Measurements from ENCODE around the gene CABP1.
"Not testable (repeated sequence)": the region's sequence is repeated elsewhere in the genome, so short reads cannot be mapped to it uniquely, and the experiment has no call there.

CABP1 gene

DNA sequence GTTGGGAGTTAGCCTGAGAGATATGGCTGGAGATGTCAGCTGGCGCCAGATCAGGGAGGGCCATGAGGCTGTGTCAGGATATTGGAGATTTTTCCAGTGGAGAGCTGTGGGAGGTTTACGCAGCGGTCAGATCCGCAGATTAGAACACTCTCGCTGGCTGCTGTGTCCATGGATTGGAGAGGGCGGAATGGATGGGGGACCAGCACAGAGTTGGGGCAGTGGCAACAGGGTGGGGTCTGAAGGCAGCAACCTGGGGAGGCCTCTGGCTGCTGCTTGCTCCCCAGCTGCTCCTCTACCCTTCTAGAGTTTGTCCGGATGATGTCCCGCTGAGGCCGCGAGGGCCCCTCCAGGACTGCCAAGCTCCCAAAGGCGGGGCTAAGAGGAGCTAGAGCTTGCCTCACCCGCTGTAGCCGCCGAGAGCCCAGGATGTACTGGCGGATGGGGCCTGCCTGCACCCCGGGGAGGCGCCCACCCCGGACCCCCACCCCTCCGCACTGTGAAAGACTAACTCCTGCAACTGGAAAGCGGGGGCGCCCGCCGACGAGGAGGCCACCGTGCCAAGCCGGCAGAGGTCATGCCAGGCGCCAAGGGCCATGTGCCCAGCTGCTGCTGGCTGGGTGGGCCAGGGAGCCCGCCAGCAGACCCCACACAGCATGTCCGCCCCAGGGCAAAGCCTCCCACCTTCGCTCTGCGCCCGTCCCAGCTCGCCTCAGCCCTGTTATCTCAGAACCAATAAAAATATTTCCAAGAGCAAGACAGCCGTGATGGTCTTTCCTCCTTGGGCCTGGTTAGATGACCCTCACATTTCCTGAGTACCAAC is 26.4 kb downstream of the CABP1 start:
- no peak for DNase-seq (ENCODE audit: low read depth in 2 of 2)

- no peak for DNase-seq (ENCODE audit: low read depth in 2 of 2)
These were observed 27.9 kb downstream of the CABP1 start for GRCh38 chr12:120668091-120668867.

GRCh38 chr12:120668868-120669840 is 28.7 kb downstream of the CABP1 start:
- DNase-seq (ENCODE audit: low read depth in 2 of 2) = no peak

GRCh38 chr12:120670237-120670636 is 29.8 kb downstream of the CABP1 start:
- not testable (repeated sequence) for DNase-seq (ENCODE audit: low read depth in 2 of 2)

DNA sequence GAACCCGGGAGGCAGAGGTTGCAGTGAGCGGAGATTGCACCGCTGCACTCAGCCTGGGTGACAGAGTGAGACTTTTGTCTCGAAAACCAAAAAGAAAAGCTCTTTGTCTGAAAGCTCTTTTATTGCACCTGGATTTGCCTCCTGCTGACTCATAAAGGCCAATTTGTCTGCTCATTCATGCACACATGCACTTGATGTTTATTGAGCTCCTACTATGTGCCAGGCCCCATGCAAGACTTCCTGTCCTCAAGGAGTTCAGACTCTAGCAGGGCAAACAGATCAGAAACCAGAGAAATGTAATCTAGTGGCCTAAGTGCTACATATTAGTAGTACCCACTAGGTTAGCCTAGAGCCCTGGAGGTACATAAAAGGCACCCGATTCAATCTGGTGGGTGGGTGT is 30.2 kb downstream of the CABP1 start:
- DNase-seq (ENCODE audit: low read depth in 2 of 2) = no peak

DNA sequence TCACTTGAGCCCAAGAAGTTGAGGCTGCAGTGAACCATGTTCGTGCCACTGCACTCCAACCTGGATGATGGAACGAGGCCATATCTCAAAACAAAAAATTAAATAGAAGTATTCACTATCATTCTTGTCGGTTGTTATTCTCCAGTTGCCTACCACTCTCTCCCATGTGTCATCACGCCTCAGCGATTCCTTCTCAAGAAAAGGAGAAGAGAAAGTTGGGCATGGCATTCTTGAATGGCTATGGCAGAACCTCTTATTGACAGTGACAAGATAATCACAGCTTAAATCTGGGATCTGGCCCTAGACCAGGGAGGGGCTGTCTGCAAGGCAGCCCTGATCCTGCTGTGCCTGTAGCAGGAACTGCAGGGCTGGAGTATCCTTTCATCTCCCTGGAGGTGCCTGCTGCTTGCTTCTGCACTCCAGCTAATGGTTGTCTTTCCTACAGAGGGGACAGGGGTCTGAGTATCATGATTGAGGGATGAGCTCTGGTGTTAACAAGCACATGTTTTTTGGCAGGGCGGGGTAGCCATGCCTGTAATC is 33.7 kb downstream of the CABP1 start:
- DNase-seq (ENCODE audit: low read depth in 2 of 2) = no peak

GRCh38 chr12:120677765-120678473 is 37.5 kb downstream of the CABP1 start:
- no peak for DNase-seq (ENCODE audit: low read depth in 2 of 2)

DNA sequence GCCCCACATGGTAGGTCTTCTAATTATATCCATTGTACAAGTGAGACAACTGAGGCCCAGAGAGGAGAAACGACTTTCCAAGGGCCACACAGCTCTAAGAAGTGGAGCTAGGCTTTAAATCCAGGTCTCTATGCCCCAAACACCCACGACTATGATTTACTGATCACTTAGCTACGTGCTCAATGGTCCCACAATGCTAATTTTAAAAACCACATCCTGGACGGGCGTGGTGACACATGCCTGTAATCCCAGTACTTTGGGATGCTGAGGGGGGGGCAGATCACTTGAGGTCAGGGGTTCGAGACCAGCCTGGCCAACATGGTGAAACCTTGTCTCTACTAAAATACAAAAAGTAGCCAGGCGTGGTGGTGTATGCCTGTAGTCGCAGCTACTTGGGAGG is 38.1 kb downstream of the CABP1 start:
- DNase-seq (ENCODE audit: low read depth in 2 of 2) = no peak

DNA sequence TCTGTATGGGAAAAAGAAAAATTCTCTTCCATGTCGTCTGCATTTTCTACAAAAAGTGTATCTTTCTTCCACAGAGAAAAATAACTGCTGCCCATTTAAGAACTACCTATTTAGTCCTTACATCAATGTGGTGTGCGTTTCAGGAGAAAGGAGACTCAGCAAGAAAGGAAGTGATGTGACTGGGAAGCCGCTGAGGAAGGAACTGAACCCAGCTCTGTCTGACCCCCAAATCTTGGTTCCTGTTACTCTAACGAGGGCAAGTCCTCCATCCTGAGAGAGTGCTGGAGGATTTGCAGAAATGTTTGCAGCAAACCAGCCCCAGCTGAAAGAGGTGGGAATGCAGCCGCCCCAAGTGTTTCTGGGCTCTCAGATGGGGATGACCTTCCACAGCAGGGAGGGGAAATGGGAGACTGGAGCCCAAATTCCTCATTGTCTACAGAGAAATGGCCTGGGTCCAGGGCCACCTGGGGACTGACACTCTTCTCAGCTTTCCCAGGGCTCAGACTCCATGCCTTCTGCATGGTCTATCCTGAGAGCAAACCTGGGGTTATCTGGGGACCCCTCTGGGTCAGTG is 39.8 kb downstream of the CABP1 start:
- no peak for DNase-seq (ENCODE audit: low read depth in 2 of 2)

- no peak for DNase-seq (ENCODE audit: low read depth in 2 of 2)
These were observed 44.1 kb downstream of the CABP1 start for GRCh38 chr12:120684523-120684932.

GRCh38 chr12:120685522-120685921 is 45.1 kb downstream of the CABP1 start:
- no peak for DNase-seq (ENCODE audit: low read depth in 2 of 2)

- peak; percentile 95 to 98 for DNase-seq (ENCODE audit: low read depth in 2 of 2)
These were observed 45.8 kb downstream of the CABP1 start for GRCh38 chr12:120686151-120686689.

DNA sequence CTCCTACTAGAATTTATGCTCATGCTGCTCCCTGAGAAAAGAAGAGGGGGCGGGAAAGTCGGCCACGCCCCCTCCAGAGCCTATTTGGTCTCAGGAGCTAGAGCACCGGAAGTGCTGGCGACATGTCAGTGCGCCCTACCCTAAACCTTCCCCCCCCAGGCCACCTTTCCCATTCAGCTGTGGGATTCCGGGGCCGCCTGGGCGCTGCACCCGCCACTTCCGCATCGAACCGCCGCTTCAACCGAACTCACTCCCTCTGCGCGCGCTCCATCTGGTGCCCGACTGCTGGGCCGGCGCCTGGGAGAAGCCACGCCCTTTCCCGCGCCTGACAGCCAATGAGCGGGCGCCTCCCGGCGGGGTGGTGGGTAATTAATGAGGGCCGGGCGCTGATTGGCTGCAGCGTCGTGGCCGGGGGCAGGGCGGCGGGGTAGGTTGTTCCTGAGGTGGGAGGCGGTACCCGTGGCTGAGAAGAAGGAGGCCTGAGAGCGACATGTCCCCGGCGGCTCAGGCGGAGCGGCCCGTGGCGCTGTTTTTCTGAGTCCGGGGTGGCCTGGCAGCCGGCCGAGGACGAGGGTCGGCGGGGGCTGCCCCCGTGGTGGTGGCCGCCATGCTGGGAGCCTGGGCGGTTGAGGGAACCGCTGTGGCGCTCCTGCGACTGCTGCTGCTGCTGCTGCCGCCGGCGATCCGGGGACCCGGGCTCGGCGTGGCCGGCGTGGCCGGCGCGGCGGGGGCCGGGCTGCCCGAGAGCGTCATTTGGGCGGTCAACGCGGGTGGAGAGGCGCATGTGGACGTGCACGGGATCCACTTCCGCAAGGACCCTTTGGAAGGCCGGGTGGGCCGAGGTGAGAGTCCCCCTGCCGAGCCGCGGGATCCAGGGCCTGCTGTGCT is 46.5 kb downstream of the CABP1 start, which contains the start of gene MLEC:
TSS of gene MLEC (plus strand) at position 460 of the 888 bp plus-strand sequence. CDS start at position 608, 148 bp downstream.
- DNase-seq (ENCODE audit: low read depth in 2 of 2) = peak; percentile 97 to 99

DNA sequence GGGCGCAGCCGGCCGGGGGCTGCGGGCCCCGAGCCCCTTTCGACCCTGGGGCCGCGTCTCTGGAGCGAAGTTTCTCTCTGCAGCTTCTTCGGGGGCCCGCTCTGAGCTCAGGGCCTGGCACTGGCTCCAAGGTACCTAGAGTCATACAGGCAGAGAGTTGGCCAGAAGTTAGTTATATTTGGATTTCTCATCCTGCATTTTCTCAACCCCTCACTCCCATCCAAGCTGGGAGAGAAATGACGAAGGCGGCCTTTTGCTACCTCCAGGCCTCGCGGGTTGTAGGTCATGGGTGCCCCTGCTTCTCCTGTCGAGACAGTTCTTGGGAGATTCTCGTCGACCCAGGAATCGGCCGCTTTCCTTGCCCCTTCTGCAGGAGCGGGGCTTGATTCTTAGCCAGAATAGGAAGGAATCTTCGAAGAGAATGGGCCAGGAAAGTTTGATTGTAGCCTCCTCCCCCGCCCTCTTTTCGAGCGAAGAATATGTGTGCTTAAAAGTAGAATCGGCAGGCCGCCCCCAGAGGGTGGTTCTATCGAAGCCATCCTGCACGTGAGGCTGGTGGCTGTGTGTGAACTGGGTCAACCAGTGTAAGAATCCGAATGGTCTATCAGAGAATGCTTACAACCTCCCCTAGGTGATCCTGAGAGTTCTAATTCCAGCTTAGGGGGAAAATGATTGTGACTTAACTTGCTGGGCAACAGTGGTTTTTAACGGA is 47.3 kb downstream of the CABP1 start:
- DNase-seq (ENCODE audit: low read depth in 2 of 2) = peak; percentile 16 to 19

- no peak for DNase-seq (ENCODE audit: low read depth in 2 of 2)
These were observed 48.2 kb downstream of the CABP1 start for GRCh38 chr12:120688527-120689071.

GRCh38 chr12:120689397-120690082 is 49.1 kb downstream of the CABP1 start:
- DNase-seq (ENCODE audit: low read depth in 2 of 2) = no peak

DNA sequence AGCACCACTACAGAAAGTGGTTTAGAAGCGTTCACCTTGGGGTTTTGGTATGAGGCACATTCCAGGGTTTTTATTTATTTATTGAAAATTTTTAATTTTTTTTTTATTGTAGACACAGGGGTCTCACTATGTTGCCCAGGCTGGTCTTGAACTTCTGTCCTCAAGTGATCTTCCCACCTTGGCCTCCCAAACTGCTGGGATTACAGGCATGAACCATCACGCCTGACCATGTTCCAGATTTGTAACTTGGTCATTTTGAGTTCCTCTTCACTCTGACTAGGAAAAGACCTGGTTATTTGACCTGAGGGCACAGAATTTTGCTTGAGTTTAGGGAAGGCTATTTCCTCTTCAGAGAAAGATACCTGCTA is 49.6 kb downstream of the CABP1 start:
- DNase-seq (ENCODE audit: low read depth in 2 of 2) = no peak

GRCh38 chr12:120690978-120691377 is 50.6 kb downstream of the CABP1 start:
- no peak for DNase-seq (ENCODE audit: low read depth in 2 of 2)

Data from stimulated activated CD8-positive, alpha-beta memory T cell treated with anti-CD3 and anti-CD28 coated beads, Interleukin-7, amount 100 ng/mL, for 4 hours (primary cell).